ENCODE results near the gene CD248.

GRCh38 chr11:66281001-66281400, 35.8 kb downstream of the CD248 start:
- TF ChIP-seq CTCF (conservative IDR thresholded peaks at IDR 0.05 in 1 of 2, IDR thresholded peaks at IDR 0.05 in 1 of 2; ENCODE audit: extremely low read depth in 1 of 2, insufficient read depth in 1 of 2, low read depth in 1 of 2, low read length in 2 of 2) (no peak), EZH2 (IDR thresholded peaks at IDR 0.05; ENCODE audit: borderline replicate concordance, low read length) (no peak)
